ENCODE data around the gene DNASE2B.

GRCh38 chr1:84379138-84379916 lies 19.0 kb upstream of the DNASE2B start:
- TF ChIP-seq CTCF (IDR thresholded peaks at IDR 0.05 in 4 of 5, conservative IDR thresholded peaks at IDR 0.05 in 1 of 5): no peak
- no peak for TF ChIP-seq POLR2A (IDR thresholded peaks at IDR 0.05)
